IMR-90 (cell line): ENCODE measurements around the gene SCN4A. TPM values are rescaled to one million over a fixed set of nuclear protein-coding genes. Genes with fewer than 3 reads are reported as not detected.

Experiments
- ATAC-seq: fragments of 200-7000 bp; cut with Tn5 transposase; 2 replicates; pipeline ENCODE4 v1.9.1; 2020; ENCODE audit warnings: low read depth, mild to moderate bottlenecking, moderate library complexity
- BruUV-seq: library from RNA; stranded (reverse); fragments of 400-500 nt; replicated peaks from 2 replicates; lab custom pipeline; 2021; lab: Mats Ljungman, UMichigan
- CTCF ChIA-PET: fragments of 300-600 bp; formaldehyde crosslinking; extraction: SDS; loops from one replicate; lab custom pipeline; 2021; ENCODE audit warnings: antibody characterized with exemption; lab: Yijun Ruan, JAX
- POLR2A ChIA-PET: fragments of 300-600 bp; sonication (Branson Sonifier 250); formaldehyde crosslinking; loops from one replicate; lab custom pipeline; 2022; ENCODE audit warnings: antibody characterized with exemption; ENCODE audit not compliant: unreplicated experiment; lab: Charles Lee
- DNase-seq: peaks from one replicate; pipeline ENCODE4 v3.0.0; 2013
- H2AFZ ChIP-seq: replicated peaks from 2 replicates; pipeline ENCODE3; 2013; ENCODE audit warnings: low read length, mild to moderate bottlenecking; ENCODE audit not compliant: poor library complexity
- H2AK5ac ChIP-seq: 2 replicates; pipeline ENCODE4 v1.6.1; 2013; ENCODE audit warnings: low read depth, low read length, inconsistent platforms
- H2AK9ac ChIP-seq: replicated peaks from 2 replicates; pipeline ENCODE3; 2013; ENCODE audit warnings: mild to moderate bottlenecking, low read depth, low read length, moderate library complexity; ENCODE audit not compliant: poor library complexity
- H2BK120ac ChIP-seq: 2 replicates; pipeline ENCODE4 v1.6.1; 2013; ENCODE audit warnings: low read depth, low read length, inconsistent platforms
- H2BK15ac ChIP-seq: 3 replicates; pipeline ENCODE4 v1.6.1; 2013; ENCODE audit warnings: low read depth, low read length, inconsistent platforms
- H2BK20ac ChIP-seq: 2 replicates; pipeline ENCODE4 v1.6.1; 2013; ENCODE audit warnings: low read depth, mild to moderate bottlenecking, inconsistent platforms, low read length, moderate library complexity
- H2BK5ac ChIP-seq: 2 replicates; pipeline ENCODE4 v1.6.1; 2013; ENCODE audit warnings: mild to moderate bottlenecking, low read depth, low read length, inconsistent platforms; ENCODE audit not compliant: poor library complexity, severe bottlenecking
- H3K14ac ChIP-seq: replicated peaks from 2 replicates; pipeline ENCODE4 v1.6.1; 2013; ENCODE audit warnings: low read depth, low read length, inconsistent platforms
- H3K18ac ChIP-seq: 2 replicates; pipeline ENCODE4 v1.6.1; 2013; ENCODE audit warnings: low read depth, low read length, control low read depth
- H3K23ac ChIP-seq: 2 replicates; pipeline ENCODE4 v1.6.1; 2013; ENCODE audit warnings: low read depth, low read length, inconsistent platforms
- H3K27ac ChIP-seq: 2 replicates; pipeline ENCODE4 v1.5.1; 2013; ENCODE audit warnings: mild to moderate bottlenecking, control low read depth, low read length; ENCODE audit not compliant: insufficient read depth
- H3K27me3 ChIP-seq: 2 replicates; pipeline ENCODE4 v1.6.1; 2013; ENCODE audit warnings: low read length; ENCODE audit not compliant: control insufficient read depth, insufficient read depth
- H3K36me3 ChIP-seq: 2 replicates; pipeline ENCODE4 v1.6.1; 2013; ENCODE audit warnings: low read length, mixed read lengths; ENCODE audit not compliant: control insufficient read depth, insufficient read depth
- H3K4ac ChIP-seq: 2 replicates; pipeline ENCODE4 v1.6.1; 2013; ENCODE audit warnings: low read depth, low read length, inconsistent platforms
- H3K4me1 ChIP-seq: 2 replicates; pipeline ENCODE4 v1.6.1; 2013; ENCODE audit warnings: low read length, mixed read lengths; ENCODE audit not compliant: control insufficient read depth, insufficient read depth
- H3K4me2 ChIP-seq: 2 replicates; pipeline ENCODE4 v1.6.1; 2013; ENCODE audit warnings: low read depth, mild to moderate bottlenecking, control low read depth, low read length, moderate library complexity
- H3K4me3 ChIP-seq: 2 replicates; pipeline ENCODE4 v1.5.1; 2013; ENCODE audit warnings: low read depth, mild to moderate bottlenecking, control low read depth, low read length, moderate library complexity; ENCODE audit not compliant: insufficient read depth
- H3K56ac ChIP-seq: 2 replicates; pipeline ENCODE4 v1.6.1; 2013; ENCODE audit warnings: low read length, inconsistent platforms; ENCODE audit not compliant: insufficient read depth; ENCODE audit errors: extremely low read depth
- H3K79me1 ChIP-seq, 2 experiments: 2 replicates each; pipeline ENCODE4 v1.6.1; 2013; ENCODE audit warnings: low read length in 2 of 2, inconsistent platforms in 1 of 2, low read depth in 1 of 2
- H3K9ac ChIP-seq: 2 replicates; pipeline ENCODE4 v1.6.1; 2013; ENCODE audit warnings: low read depth, low read length, control low read depth
- H3K9me1 ChIP-seq: 2 replicates; pipeline ENCODE4 v1.6.1; 2013; ENCODE audit warnings: low read length, inconsistent platforms; ENCODE audit not compliant: insufficient read depth
- H3K9me3 ChIP-seq: 2 replicates; pipeline ENCODE4 v1.6.1; 2013; ENCODE audit warnings: low read length; ENCODE audit not compliant: control insufficient read depth, insufficient read depth
- H4K20me1 ChIP-seq: 2 replicates; pipeline ENCODE4 v1.6.1; 2013; ENCODE audit warnings: low read length, inconsistent platforms; ENCODE audit not compliant: insufficient read depth
- H4K5ac ChIP-seq: 2 replicates; pipeline ENCODE4 v1.6.1; 2013; ENCODE audit warnings: mild to moderate bottlenecking, low read depth, low read length, control low read depth
- H4K8ac ChIP-seq, 2 experiments: 2 replicates each; pipeline ENCODE4 v1.6.1; 2013; ENCODE audit warnings: low read depth in 2 of 2, low read length in 2 of 2, control low read depth in 1 of 2, inconsistent platforms in 1 of 2
- H4K91ac ChIP-seq: 2 replicates; pipeline ENCODE4 v1.6.1; 2013; ENCODE audit warnings: low read depth, low read length, inconsistent platforms; ENCODE audit not compliant: insufficient read depth
- BHLHE40 ChIP-seq: fragments of 150-350 bp; IDR thresholded peaks from 2 replicates; pipeline ENCODE4 v1.6.1; 2016; ENCODE audit warnings: mild to moderate bottlenecking, low read depth, low read length
- CEBPB ChIP-seq: IDR thresholded peaks from 2 replicates; pipeline ENCODE4 v1.6.1; 2012; ENCODE audit warnings: low read depth, low read length, improper control_type of control experiment
- CHD1 ChIP-seq: IDR thresholded peaks from 2 replicates; pipeline ENCODE4 v1.6.1; 2012; ENCODE audit warnings: low read depth, low read length, improper control_type of control experiment
- CTCF ChIP-seq: conservative IDR thresholded peaks from 2 replicates; pipeline ENCODE4 v1.5.1; 2012; ENCODE audit warnings: mild to moderate bottlenecking, low read depth, low read length, improper control_type of control experiment
- ELK1 ChIP-seq: fragments of 150-350 bp; IDR thresholded peaks from 2 replicates; pipeline ENCODE4 v1.6.1; 2016; ENCODE audit warnings: low read depth, mild to moderate bottlenecking, low read length, moderate library complexity, borderline replicate concordance
- MAFK ChIP-seq: IDR thresholded peaks from 2 replicates; pipeline ENCODE4 v1.6.1; 2012; ENCODE audit warnings: low read depth, low read length, improper control_type of control experiment
- MAZ ChIP-seq: IDR thresholded peaks from 2 replicates; pipeline ENCODE4 v1.6.1; 2012; ENCODE audit warnings: low read depth, mild to moderate bottlenecking, low read length, improper control_type of control experiment, moderate library complexity, borderline replicate concordance
- MXI1 ChIP-seq: IDR thresholded peaks from 2 replicates; pipeline ENCODE4 v1.6.1; 2012; ENCODE audit warnings: low read depth, mild to moderate bottlenecking, low read length, moderate library complexity, borderline replicate concordance
- NFE2L2 ChIP-seq: fragments of 150-350 bp; IDR thresholded peaks from 2 replicates; pipeline ENCODE4 v1.6.1; 2016; ENCODE audit warnings: low read depth, mild to moderate bottlenecking, low read length
- RAD21 ChIP-seq: IDR thresholded peaks from 2 replicates; pipeline ENCODE4 v1.6.1; 2012; ENCODE audit warnings: low read length, improper control_type of control experiment
- RCOR1 ChIP-seq: IDR thresholded peaks from 2 replicates; pipeline ENCODE4 v1.6.1; 2012; ENCODE audit warnings: mild to moderate bottlenecking, low read length, improper control_type of control experiment; ENCODE audit not compliant: insufficient replicate concordance
- RFX5 ChIP-seq: IDR thresholded peaks from 2 replicates; pipeline ENCODE4 v1.8.0; 2012; ENCODE audit warnings: low read depth, mild to moderate bottlenecking, low read length, moderate library complexity
- SMC3 ChIP-seq: fragments of 150-350 bp; IDR thresholded peaks from 2 replicates; pipeline ENCODE4 v1.6.1; 2016; ENCODE audit warnings: low read depth, mild to moderate bottlenecking, antibody characterized with exemption, low read length, moderate library complexity
- USF2 ChIP-seq: fragments of 150-350 bp; IDR thresholded peaks from 2 replicates; pipeline ENCODE4 v1.6.1; 2017; ENCODE audit warnings: mild to moderate bottlenecking, antibody characterized with exemption, low read length, low read depth
- WGBS, 2 experiments: methylation state at CpG; one replicate each; pipeline versions ENCODE4 v1.1.5 to v1.1.7; 2013; ENCODE audit warnings: missing lambda C conversion rate in 2 of 2; ENCODE audit not compliant: insufficient read length in 1 of 2; ENCODE audit errors: extremely low coverage in 2 of 2; 5-methylcytosine and 5-hydroxymethylcytosine counted together
- dilution Hi-C: fragments of 300-500 bp; cut with HindIII; formaldehyde crosslinking; loops from one replicate; pipeline ENCODE4 v1.14.3; 2018; ENCODE audit warnings: low sequenced_read_pairs; ENCODE audit not compliant: unreplicated experiment
- in situ Hi-C: fragments of 300-500 bp; cut with MboI; formaldehyde crosslinking; loops from 3 replicates; pipeline ENCODE4 v1.14.3; 2019; ENCODE audit warnings: low sequenced_read_pairs, inconsistent platforms, mixed read lengths
- intact Hi-C: fragments of 100-400 bp; cut with micrococcal nuclease; formaldehyde crosslinking; loops from 2 replicates; pipeline ENCODE4 v1.10.0; 2022
- polyA plus RNA-seq, 3 experiments: library from polyadenylated mRNA; depleted of rRNA; stranded (reverse); fragments of >200 nt; gene quantifications; 2 replicates each; pipeline ENCODE4 v1.2.3, GENCODE V29; 2012; ENCODE audit warnings: low replicate concordance in 1 of 3
- total RNA-seq: library from RNA; depleted of rRNA; stranded (reverse); fragments of >200 nt; gene quantifications from 2 replicates; pipeline ENCODE4 v1.2.3, GENCODE V29; 2012

SCN4A gene
- total and polyA plus RNA-seq, 2 of the 4 experiments (the other 2 are of a cell fraction): not detected

- 90% methylated on average over 8 of the region's 18 CpGs; no CpG with 5 or more reads in 1 of the 2 experiments for WGBS, 2 experiments
- ChIA-PET POLR2A (no interaction called here), CTCF (interaction anchor here (1.4 kb wide), 1 partner anchor 68 kb away, joined by 5 read pairs; no protein-coding TSS in a partner anchor)
- Histone ChIP-seq H4K8ac (no peak overlapping the region), H3K23ac (no peak overlapping the region), H2AK9ac (peak overlapping the region; percentile 37), H3K4me2 (no peak overlapping the region), H2AFZ (no peak overlapping the region), H3K79me1 (no peaks in the 10 kb centered on the region), H3K9me1 (peaks cover 9% of the 10 kb centered on the region; the same call in 1 of the 2 replicates), H4K5ac (no peak overlapping the region), H3K14ac (no peak overlapping the region; the same call in 1 of the 2 replicates), H3K9ac (no peak overlapping the region), H2BK15ac (no peak overlapping the region), H2BK120ac (no peak overlapping the region), H4K20me1 (no peaks in the 10 kb centered on the region), H3K4ac (no peak overlapping the region), H3K9me3 (no peaks in the 10 kb centered on the region), H3K4me1 (peaks cover 8% of the 10 kb centered on the region; the same call in 1 of the 2 replicates), H3K56ac (no peak overlapping the region), H3K4me3 (no peak overlapping the region), H3K36me3 (no peaks in the 10 kb centered on the region), H2BK20ac (no peak overlapping the region), H2BK5ac (no peak overlapping the region), H3K18ac (no peak overlapping the region), H4K91ac (no peak overlapping the region), H3K27ac (no peak overlapping the region), H2AK5ac (no peak overlapping the region), H3K27me3 (peaks cover 27% of the 10 kb centered on the region)
- DNase-seq (no peak), ATAC-seq (no peak)
- intact Hi-C loops: no loop called here
- no TSS peak for BruUV-seq
- in situ Hi-C loops: no loop called here
- dilution Hi-C loops: no loop called here
- TF ChIP-seq CHD1 (no peak), MAFK (no peak), RAD21 (no peak), BHLHE40 (no peak), MXI1 (no peak), ELK1 (no peak), RFX5 (no peak), NFE2L2 (no peak), SMC3 (no peak), CEBPB (no peak), CTCF (no peak), MAZ (no peak), USF2 (no peak), RCOR1 (no peak)
These were observed 14.8 kb upstream of the SCN4A start for GRCh38 chr17:63987221-63988126.
